Kidney capillary endothelial cell (primary cell): ENCODE data around the gene HIF1A.
"Not testable (repeated sequence)": the region's sequence is repeated elsewhere in the genome, so short reads cannot be mapped to it uniquely, and the experiment has no call there.

Experiments used
- DNase-seq: peaks from one replicate; pipeline ENCODE4 v3.0.0-alpha.2; 2018; ENCODE audit warnings: low spot score

HIF1A gene

GRCh38 chr14:61749264-61749663 lies 54.0 kb downstream of the HIF1A start:
- no peak for DNase-seq

DNA sequence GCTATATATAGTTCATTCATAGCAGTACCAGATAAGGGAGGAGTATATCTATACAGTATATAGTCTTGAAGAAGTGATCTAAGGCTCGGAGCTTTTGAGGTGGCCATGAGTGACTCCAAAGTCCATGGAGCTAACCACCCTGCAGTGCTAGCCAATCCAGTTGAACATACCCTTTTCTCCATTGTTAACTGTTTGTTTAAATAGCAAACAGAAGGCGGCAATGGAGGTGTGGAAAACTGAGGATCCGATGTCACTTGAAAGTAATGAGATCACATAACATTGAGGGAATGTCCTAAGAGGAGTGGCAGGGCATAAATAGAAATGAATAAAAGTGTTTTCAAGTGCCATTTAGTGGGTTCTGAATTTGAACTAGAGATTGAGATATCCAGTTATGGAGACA lies 54.6 kb downstream of the HIF1A start:
- no peak for DNase-seq

GRCh38 chr14:61750708-61751474 lies 55.6 kb downstream of the HIF1A start:
- DNase-seq = peak; percentile 42

DNA sequence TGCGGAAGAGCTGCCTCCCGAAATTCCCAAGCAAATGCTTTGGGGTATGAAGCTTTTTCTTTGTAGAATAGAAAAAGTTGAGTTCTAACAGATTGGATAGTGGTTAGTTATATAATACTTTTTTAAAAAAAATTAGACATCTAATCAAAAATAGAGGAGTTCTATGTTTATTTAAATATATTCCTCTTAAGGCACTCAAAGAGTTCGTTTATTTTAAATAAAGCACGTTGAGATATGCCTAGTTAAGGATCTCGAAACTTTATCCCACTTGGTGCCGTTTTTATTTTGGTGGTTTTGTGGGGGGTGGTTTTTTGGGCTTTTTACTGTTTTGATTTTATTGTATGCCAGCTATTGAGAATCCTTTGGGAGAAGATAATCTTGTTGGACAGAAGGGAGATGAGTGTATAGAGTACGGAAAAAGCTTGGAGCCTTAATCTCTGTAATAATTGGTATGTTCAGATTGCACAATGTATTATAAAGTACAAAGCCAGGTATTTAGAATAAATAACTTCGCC lies 56.2 kb downstream of the HIF1A start:
- DNase-seq = no peak

DNA sequence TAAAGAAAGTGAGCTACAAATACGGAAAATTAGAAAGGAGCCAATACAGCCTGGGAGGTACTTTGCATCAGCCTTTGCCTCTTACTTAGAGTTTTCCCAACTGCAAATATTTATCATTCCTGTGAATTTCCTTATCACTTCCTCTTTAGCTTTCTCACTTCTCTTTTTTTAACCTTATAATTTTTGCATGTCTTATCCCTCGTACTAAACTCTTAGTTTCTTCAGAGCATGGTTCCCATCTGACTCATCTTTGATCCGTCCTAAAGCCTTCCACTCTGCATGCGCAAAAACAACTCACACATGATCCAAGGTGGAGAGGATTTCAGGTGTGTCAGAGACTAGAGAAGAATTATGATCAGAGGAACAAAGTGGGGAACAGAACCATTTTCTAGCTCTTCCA lies 57.3 kb downstream of the HIF1A start:
- no peak for DNase-seq

DNA sequence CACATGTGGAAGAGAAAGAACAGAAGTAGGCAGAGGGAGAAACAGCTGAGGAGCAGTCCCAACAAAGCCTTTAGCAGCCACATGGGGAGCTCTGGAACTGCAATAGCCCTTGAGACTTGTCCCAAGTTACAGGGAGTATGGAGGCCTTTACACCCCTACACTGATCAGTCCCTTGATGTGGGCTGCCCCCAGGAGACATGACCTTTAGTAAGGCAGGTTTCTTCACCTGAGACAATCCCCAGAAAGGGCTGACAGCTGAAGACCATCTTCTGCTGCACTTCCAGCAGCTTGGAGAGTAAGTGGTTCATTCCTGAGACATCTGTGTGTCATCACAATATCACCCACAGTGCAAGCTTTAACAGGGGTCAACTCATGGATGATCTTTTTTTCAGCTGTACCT lies 58.3 kb downstream of the HIF1A start:
- DNase-seq = no peak

- no peak for DNase-seq
Observed at GRCh38 chr14:61754627-61755381, 59.5 kb downstream of the HIF1A start.

DNA sequence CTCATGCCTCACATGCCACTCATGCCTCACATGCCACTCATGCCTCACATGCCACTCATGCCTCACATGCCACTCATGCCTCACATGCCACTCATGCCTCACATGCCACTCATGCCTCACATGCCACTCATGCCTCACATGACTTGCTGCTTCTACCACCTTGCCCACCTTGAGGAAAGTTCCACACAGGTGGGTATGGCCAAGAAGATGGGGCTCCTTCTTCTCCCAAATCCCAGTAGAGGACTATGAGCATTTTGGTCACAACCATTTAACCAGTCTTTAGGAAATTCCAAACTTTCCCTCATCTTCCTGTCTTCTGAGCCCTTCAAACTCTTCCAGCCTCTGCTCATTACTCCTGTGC lies 60.0 kb downstream of the HIF1A start:
- not testable (repeated sequence) for DNase-seq

DNA sequence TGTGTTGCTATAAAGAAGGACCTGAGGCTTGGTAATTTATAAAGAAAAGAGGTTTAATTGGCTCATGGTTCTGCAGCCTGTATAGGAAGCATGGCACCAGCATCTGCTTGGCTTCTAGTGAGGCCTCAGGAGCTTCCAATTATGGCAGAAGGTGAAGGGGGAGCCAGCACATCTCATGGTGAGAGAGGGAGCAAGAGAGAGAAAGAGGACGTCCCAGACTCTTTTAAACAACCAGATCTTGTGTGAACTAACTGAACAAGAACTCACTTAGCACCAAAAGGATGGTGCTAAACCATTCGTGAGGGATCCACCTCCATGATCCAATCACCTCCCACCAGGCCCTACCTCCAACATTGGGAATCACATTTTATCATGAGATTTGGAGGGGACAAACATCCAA lies 60.8 kb downstream of the HIF1A start:
- no peak for DNase-seq

- DNase-seq = no peak
Observed at GRCh38 chr14:61759878-61760277, 64.6 kb downstream of the HIF1A start.

GRCh38 chr14:61761557-61761956 lies 66.2 kb downstream of the HIF1A start:
- no peak for DNase-seq

DNA sequence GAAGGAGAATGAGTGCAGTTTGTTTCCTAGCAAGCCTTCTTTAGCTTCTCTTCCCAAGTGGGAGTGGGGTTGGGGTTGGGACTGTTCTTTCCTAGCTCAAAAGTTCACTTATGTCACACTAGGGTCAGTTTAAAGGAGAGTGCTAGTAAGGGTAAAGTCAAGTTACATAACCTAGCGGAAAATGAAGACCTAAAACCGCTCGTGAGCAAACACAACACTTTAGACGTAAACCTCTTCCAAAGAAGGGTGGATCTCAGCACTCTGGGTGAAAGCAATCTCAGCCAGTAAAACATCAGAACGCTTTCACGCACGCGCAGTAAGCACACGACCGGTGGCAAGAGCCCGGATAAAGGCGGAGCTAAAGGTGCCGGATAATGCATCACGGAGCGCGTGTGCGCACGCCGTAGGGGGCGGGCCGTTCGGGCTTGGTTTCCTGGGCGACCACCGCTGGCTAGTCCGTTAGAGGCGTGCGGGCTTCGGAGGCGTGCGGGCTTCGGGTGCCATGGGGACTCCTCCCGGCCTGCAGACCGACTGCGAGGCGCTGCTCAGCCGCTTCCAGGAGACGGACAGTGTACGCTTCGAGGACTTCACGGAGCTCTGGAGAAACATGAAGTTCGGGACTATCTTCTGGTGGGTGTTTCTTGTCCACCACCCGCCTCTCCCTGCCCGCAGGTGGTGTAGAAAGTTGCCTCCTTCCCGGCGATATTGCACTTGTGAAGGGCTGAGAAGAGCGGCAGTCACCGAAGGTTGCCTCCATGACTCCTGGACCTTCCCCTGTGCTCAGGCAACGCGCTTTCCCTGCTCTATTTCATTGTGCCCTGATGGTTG lies 66.9 kb downstream of the HIF1A start, which contains the start of gene SNAPC1:
Gene SNAPC1 (plus strand): TSS at position 462 of the 828 bp plus-strand sequence. CDS start 41 bp downstream, at position 503.
- peak; percentile 96 for DNase-seq

- DNase-seq = no peak
Observed at GRCh38 chr14:61764342-61765122, 69.2 kb downstream of the HIF1A start.

DNA sequence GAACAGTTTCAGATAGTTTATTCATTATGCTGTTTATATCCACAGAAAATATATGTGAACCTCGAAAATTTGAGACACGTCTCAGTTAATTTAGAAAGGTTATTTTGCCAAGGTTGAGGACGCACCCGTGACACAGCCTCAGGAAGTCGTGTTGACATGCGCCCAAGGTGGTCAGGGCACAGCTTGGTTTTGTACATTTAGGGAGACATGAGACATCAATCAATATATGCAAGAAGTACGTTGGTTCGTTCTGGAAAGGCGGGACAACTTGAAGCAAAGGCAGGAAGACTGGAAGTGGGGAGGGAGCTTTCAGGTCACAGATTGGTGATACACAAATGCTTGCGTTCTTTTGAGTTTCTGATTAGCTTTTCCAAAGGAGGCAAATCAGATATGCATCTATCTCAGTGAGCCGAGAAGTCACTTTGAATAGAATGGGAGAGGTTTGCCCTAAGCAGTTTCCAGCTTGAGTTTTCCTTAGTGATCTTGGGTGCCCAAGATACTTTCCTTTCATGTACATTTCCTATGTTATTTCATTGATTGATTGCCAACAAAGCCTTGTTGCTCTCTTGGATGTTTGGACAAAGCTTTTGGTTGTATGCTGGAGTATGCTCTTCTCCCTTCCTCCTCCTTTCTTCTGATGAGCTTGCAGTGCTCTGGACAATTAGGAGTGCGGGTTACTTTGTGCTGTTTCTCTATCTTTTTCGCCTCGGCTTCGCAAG lies 70.1 kb downstream of the HIF1A start:
- no peak for DNase-seq

GRCh38 chr14:61766151-61766550 lies 70.8 kb downstream of the HIF1A start:
- no peak for DNase-seq

DNA sequence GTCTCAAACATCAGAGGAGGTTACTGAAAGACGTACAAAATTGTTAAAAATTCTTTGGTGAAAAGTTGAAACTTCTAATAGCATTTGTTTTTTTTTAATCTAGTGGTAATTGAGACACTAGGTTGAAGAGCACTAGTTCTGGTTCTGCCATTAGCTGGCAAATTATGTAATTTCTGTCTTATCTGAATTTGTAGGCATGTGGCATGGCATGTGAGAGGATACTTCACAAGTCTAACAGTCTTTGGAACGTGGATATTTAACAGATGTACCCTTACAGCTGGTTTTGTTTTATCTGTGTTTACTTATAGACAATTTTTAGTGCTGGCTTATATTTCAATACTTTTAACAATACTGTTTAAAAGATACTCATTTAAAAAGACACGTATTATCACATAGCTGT lies 72.9 kb downstream of the HIF1A start:
- DNase-seq = no peak

- no peak for DNase-seq
Observed at GRCh38 chr14:61769893-61770292, 74.6 kb downstream of the HIF1A start.

DNA sequence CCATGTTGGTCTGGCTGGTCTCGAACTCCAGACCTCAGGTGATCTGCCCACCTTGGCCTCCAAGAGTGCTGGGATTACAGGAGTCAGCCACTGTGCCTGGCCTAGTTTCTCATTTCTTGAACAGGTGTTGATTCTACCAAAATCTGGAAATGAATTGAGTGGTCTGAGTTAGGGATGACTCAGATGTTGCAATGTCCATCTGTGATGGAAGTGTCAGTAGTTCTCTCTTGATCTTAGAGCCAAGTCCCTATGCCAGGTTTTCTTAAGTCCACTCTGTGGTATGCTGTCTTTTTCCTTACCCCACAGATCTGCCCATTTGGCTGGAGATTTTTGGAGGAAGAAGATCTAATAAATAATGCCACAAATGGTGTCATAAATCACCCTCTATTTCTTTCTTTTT lies 79.5 kb downstream of the HIF1A start:
- DNase-seq = no peak

DNA sequence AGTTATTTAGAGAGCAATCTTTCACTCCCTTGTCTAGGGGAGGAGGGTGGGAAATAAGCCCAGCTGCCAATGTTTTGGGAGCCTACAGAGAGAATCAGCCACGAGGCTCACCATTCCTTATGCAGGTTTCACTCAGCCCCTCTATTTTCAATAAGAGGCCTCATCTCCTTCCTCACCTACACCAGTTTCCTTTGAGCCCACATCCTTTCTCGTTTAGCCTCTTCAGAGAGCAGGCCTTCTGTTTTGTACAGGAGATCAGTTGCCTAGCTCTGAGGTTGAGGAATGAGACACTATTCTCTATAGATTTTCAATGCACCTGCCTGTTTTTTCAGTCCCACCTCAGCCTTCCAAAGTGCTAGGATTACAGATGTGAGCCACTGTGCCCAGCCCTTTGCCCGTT lies 84.8 kb downstream of the HIF1A start:
- no peak for DNase-seq

DNA sequence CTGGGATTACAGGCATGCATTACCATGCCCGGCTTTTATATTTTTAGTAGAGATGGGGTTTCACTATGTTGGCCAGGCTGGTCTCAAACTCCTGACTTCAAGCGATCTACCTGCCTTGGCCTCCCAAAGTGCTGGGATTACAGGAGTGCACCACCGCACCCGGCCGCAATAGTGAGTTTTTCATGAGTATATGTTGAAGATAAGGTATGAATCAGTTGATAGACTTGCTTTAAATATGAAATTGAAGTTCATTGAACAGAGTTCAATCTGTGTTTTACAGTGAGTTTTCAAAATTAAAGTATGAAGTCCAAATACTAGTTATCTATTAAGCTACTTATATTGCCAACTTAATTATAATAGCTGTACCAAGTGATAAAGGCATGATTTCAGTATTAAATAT lies 102.0 kb downstream of the HIF1A start:
- DNase-seq = no peak
